ENCODE measurements around the gene EMB. TPM values are rescaled to one million over a fixed set of nuclear protein-coding genes. Genes with fewer than 3 reads are reported as not detected.

Gene EMB
- total and polyA plus RNA-seq, 2 experiments from 2014 or later = 24.6 to 40.0 TPM

Other genes with a start within 250 kb of the EMB start
- gene PARP8, start 225.3 kb upstream of the EMB start, total RNA-seq (2014; rRNA removed; shearing (Covaris generic)) = 21.8 and 25.0 TPM in 2 replicates
- gene PARP8, start 225.3 kb upstream of the EMB start, polyA plus RNA-seq (2016; fragmentation: Nextera tagmentation; extraction: Ambion mirVana) = 12.6 and 13.0 TPM in 2 replicates